Right atrium auricular region (tissue), 2 donors: ENCODE measurements around the gene SERBP1. TPM values are rescaled to one million over a fixed set of nuclear protein-coding genes. Genes with fewer than 3 reads are reported as not detected.
A peak's percentile ranks its signal among the peaks of the same experiment; 100 is the strongest.

ENCODE experiments used
- DNase-seq: peaks from one replicate; pipeline ENCODE4 v3.0.0-alpha.2; 2019; ENCODE audit warnings: low spot score
- H3K27ac ChIP-seq, 2 donors: fragments of 200-600 bp; sonication (generic); 1 replicate in 1 of 2; 2 replicates in 1 of 2; pipeline ENCODE4 v1.5.1; 2016 to 2019
- H3K27me3 ChIP-seq, 2 donors: fragments of 200-600 bp; sonication (generic); one replicate each; pipeline versions ENCODE4 v1.5.1 to v1.6.0; 2017 to 2019
- H3K36me3 ChIP-seq: fragments of 200-600 bp; sonication (generic); one replicate; pipeline ENCODE4 v1.5.1; 2016
- H3K4me1 ChIP-seq, 2 donors: fragments of 200-600 bp; sonication (generic); one replicate each; pipeline versions ENCODE4 v1.5.1 to v1.6.0; 2017 to 2019
- H3K4me3 ChIP-seq, 2 donors: fragments of 200-600 bp; sonication (generic); 1 replicate in 1 of 2; 2 replicates in 1 of 2; pipeline ENCODE4 v1.5.1; 2017 to 2019; ENCODE audit warnings: mild to moderate bottlenecking in 1 of 2, moderate library complexity in 1 of 2
- H3K9me3 ChIP-seq, 2 donors: fragments of 200-600 bp; sonication (generic); one replicate each; pipeline ENCODE4 v1.5.1; 2019
- CTCF ChIP-seq, 2 donors: fragments of 200-600 bp; sonication (generic); IDR thresholded peaks; one replicate each; pipeline ENCODE4 v1.5.1; 2019; ENCODE audit warnings: antibody characterized with exemption in 2 of 2
- total RNA-seq, 2 donors: library from RNA; depleted of rRNA; stranded (reverse); fragments of >200 nt; gene quantifications; one replicate each; pipeline ENCODE4 v1.1.0, GENCODE V29; 2016

SERBP1 gene
- total RNA-seq, 2 donors from 2014 or later: 130 to 144 TPM

- Histone ChIP-seq H3K9me3 (no peaks in the 10 kb centered on the region), H3K4me1 (peaks cover 0 to 16% of the 10 kb centered on the region in 2 donors), H3K27me3 (no peaks in the 10 kb centered on the region), H3K4me3 (no peak overlapping the region), H3K27ac (peak overlapping the region; percentile 29 to 47), H3K36me3 (no peaks in the 10 kb centered on the region)
- no peak for TF ChIP-seq CTCF (IDR thresholded peaks at IDR 0.05)
- DNase-seq: no peak
These were observed 37.0 kb downstream of the SERBP1 start for GRCh38 chr1:67393240-67393639.

DNA sequence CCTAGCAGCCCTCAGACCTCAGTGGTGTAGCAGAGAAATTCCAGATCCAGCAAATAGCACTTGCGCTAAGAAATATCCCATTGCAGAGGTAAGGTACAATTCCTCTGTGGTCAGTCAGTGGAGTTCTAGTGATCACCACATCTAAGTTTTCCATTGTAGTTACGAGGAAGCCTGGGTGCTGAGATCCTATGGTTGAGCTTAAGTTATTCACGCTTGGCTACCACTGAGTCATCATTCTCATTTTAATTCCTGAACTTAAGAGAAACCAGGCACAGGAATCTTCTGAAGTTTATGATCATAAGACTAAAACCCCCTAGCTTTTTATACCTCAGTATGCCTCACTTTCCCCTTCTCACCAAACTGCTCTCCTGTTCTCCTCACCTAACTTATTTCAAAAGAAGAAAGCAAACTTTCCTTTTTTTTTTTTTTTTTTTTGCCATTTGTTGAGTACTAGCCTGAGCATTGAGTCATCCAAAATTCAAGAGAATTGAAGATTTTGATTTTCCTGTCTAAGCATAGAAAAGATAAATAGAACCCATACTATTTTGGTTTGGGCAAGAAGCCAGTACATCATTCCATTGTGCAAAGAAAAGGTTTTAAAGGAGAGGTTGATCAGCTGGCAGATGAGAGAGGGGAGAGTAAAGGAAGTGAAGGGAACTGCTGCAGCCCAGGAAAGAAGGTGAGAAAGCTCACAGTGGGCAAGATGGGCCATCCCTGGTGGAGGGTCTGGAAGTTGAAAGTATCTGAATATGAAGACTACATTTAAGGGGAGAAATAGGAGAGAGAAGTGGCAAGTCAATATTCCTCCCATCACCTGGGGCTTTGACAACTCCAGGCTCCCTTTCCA is 39.9 kb downstream of the SERBP1 start:
- Histone ChIP-seq H3K27me3 (no peaks in the 10 kb centered on the region), H3K9me3 (no peaks in the 10 kb centered on the region), H3K27ac (no peak overlapping the region), H3K4me1 (peaks cover 0 to 16% of the 10 kb centered on the region in 2 donors), H3K4me3 (no peak overlapping the region), H3K36me3 (no peaks in the 10 kb centered on the region)
- no peak for TF ChIP-seq CTCF (IDR thresholded peaks at IDR 0.05)
- no peak for DNase-seq

DNA sequence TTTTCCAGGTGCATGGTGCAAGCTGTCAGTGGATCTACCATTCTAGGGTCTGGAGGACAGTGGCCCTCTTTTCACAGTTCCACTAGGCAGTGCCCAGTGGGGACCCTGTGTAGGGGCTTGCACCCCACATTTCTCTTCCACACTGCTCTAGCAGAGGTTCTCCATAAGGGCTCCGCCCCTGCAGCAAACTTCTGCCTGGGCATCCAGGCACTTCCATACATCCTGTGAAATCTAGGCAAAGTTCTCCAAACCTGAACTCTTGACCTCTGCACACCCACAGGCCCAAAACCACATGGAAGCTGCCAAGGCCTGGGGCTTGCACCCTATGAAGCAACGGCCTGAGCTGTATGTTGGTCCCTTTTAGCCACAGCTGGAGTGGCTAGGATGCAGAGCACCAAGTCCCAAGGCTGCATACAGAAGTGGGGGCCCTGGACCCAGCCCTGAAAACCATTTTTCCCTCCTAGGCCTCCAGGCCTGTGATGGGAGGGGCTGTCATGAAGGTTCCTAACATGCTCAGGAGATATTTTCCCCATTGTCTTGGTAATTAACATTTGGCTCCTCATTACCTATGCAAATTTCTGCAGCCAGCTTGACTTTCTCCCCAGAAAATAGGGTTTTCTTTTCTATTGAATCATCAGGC is 46.1 kb downstream of the SERBP1 start:
- no peaks in the 10 kb centered on the region for H3K4me1 ChIP-seq
- no peaks in the 10 kb centered on the region for H3K27me3 ChIP-seq
- no peak for TF ChIP-seq CTCF (IDR thresholded peaks at IDR 0.05)
- H3K36me3 ChIP-seq: no peaks in the 10 kb centered on the region
- no peak for DNase-seq
- no peak overlapping the region for H3K4me3 ChIP-seq
- H3K27ac ChIP-seq: no peak overlapping the region
- peaks cover 0 to 4% of the 10 kb centered on the region in 2 donors for H3K9me3 ChIP-seq

- no peak for TF ChIP-seq CTCF (IDR thresholded peaks at IDR 0.05)
- peaks cover 0 to 4% of the 10 kb centered on the region in 2 donors for H3K9me3 ChIP-seq
- no peak for DNase-seq
- no peaks in the 10 kb centered on the region for H3K27me3 ChIP-seq
- no peak overlapping the region for H3K27ac ChIP-seq
- no peaks in the 10 kb centered on the region for H3K4me1 ChIP-seq
- no peak overlapping the region for H3K4me3 ChIP-seq
- H3K36me3 ChIP-seq: no peaks in the 10 kb centered on the region
These were observed 47.9 kb downstream of the SERBP1 start for GRCh38 chr1:67382292-67382691.

GRCh38 chr1:67381154-67381553 is 49.0 kb downstream of the SERBP1 start:
- DNase-seq: no peak
- Histone ChIP-seq H3K27ac (no peak overlapping the region), H3K27me3 (no peaks in the 10 kb centered on the region), H3K36me3 (no peaks in the 10 kb centered on the region), H3K4me3 (no peak overlapping the region), H3K9me3 (peaks cover 0 to 4% of the 10 kb centered on the region in 2 donors), H3K4me1 (no peaks in the 10 kb centered on the region)
- TF ChIP-seq CTCF (IDR thresholded peaks at IDR 0.05): no peak
